ENCODE data around the gene ECD.
"Not testable (repeated sequence)": the region's sequence is repeated elsewhere in the genome, so short reads cannot be mapped to it uniquely, and the experiment has no call there.

The ECD gene

DNA sequence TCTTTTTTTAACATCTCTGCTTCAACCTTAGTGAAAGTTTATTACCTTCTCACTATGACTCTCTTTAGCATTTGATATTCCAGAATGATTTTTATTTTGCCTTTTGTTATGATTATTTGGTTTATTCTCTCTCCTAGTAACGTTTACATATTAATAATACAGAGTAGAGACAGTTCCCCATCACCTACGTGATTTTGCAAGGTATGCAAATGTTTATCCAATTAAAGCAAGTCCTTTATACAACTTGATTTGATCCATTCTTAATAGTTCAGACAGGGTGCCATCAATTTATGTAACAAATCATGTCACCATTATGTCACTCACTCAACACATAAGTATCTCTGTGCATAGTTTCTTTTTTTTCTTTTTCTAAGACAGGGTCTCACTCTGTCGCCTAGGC lies 26.2 kb downstream of the ECD start:
- no peak for DNase-seq (ENCODE audit: low read depth in 1 of 2, low spot score in 1 of 2)
- no peak for TF ChIP-seq JUND (IDR thresholded peaks at IDR 0.05; ENCODE audit: low read depth)
- in situ Hi-C loops (cut with HindIII; ENCODE audit: low pct_unique_long_range_greater_than_20kb, low sequenced_read_pairs): no loop called here

GRCh38 chr10:73139251-73139650 lies 28.6 kb downstream of the ECD start:
- in situ Hi-C loops (cut with HindIII; ENCODE audit: low pct_unique_long_range_greater_than_20kb, low sequenced_read_pairs): no loop called here
- no peak for TF ChIP-seq JUND (IDR thresholded peaks at IDR 0.05; ENCODE audit: low read depth)
- no peak for DNase-seq (ENCODE audit: low read depth in 1 of 2, low spot score in 1 of 2)

GRCh38 chr10:73136627-73137026 lies 31.2 kb downstream of the ECD start:
- no peak for DNase-seq (ENCODE audit: low read depth in 1 of 2, low spot score in 1 of 2)
- TF ChIP-seq JUND (IDR thresholded peaks at IDR 0.05; ENCODE audit: low read depth): no peak
- in situ Hi-C loops (cut with HindIII; ENCODE audit: low pct_unique_long_range_greater_than_20kb, low sequenced_read_pairs): no loop called here

DNA sequence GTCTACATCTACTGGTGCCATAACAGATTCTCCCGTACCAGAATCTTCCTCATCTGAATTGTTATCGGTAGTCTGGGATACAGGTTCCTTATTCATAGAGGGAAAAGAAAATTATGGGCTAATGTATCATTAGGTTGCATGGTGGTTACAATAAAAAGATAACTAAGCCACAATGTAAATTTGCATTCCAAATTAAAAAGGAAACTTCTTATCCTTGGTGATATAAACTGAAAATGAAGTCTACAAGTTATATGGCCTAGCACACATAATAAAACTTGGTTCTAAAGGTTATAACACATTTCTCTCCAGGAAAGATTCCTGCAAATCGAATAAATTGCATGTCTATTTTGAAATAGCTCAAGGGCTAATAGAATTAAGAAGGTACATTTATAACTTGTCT lies 33.1 kb downstream of the ECD start:
- no peak for DNase-seq (ENCODE audit: low read depth in 1 of 2, low spot score in 1 of 2)
- TF ChIP-seq JUND (IDR thresholded peaks at IDR 0.05; ENCODE audit: low read depth): no peak
- in situ Hi-C loops (cut with HindIII; ENCODE audit: low pct_unique_long_range_greater_than_20kb, low sequenced_read_pairs): no loop called here

- TF ChIP-seq JUND (IDR thresholded peaks at IDR 0.05; ENCODE audit: low read depth): no peak
- in situ Hi-C loops (cut with HindIII; ENCODE audit: low pct_unique_long_range_greater_than_20kb, low sequenced_read_pairs): no loop called here
- no peak for DNase-seq (ENCODE audit: low read depth in 1 of 2, low spot score in 1 of 2)
Observed at GRCh38 chr10:73131913-73132686, 35.7 kb downstream of the ECD start.

GRCh38 chr10:73131301-73131700 lies 36.5 kb downstream of the ECD start:
- in situ Hi-C loops (cut with HindIII; ENCODE audit: low pct_unique_long_range_greater_than_20kb, low sequenced_read_pairs): no loop called here
- no peak for DNase-seq (ENCODE audit: low read depth in 1 of 2, low spot score in 1 of 2)
- no peak for TF ChIP-seq JUND (IDR thresholded peaks at IDR 0.05; ENCODE audit: low read depth)

DNA sequence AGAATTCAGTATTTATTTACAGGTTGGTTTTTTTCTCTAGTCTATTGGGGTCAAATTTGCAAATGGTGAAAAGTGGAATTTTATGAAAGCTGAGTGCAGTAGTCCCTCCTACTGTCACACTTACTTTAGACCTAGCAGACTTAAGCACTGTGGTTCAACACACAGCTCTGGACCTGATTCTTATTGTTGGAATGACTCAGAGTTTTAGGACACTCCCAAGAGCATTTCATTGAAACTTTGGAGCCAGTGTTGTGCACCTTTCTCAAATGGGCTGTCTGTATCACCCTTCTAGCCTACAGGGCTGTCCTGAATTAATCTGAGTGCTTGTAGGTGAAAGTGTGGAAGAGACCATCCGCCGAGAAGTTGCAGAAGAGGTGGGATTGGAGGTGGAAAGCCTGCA lies 41.5 kb downstream of the ECD start:
- TF ChIP-seq JUND (IDR thresholded peaks at IDR 0.05; ENCODE audit: low read depth): no peak
- in situ Hi-C loops (cut with HindIII; ENCODE audit: low pct_unique_long_range_greater_than_20kb, low sequenced_read_pairs): no loop called here
- DNase-seq (ENCODE audit: low read depth in 1 of 2, low spot score in 1 of 2): no peak

DNA sequence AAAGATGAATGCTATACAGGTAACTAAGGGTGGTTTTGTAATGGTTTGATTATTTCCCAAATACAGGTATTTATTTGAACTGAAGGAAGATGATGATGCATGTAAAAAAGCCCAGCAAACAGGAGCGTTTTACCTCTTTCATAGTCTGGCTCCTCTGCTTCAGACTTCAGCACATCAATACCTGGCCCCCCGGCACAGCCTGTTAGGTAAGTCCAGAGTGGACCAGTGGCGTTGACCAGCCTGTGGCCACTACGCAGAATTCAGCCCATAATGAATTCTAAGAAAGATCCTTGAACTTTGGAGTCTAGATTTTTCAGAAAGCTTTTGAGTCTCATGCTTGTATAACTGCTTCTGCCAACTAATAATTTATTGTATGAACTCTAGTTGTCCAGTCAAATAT lies 47.9 kb downstream of the ECD start:
- DNase-seq (ENCODE audit: low read depth in 1 of 2, low spot score in 1 of 2): no peak
- no peak for TF ChIP-seq JUND (IDR thresholded peaks at IDR 0.05; ENCODE audit: low read depth)
- in situ Hi-C loops (cut with HindIII; ENCODE audit: low pct_unique_long_range_greater_than_20kb, low sequenced_read_pairs): no loop called here

- in situ Hi-C loops (cut with HindIII; ENCODE audit: low pct_unique_long_range_greater_than_20kb, low sequenced_read_pairs): no loop called here
- peak in 1 of 2 experiments; percentile 24 for DNase-seq (ENCODE audit: low read depth in 1 of 2, low spot score in 1 of 2)
- TF ChIP-seq JUND (IDR thresholded peaks at IDR 0.05; ENCODE audit: low read depth): no peak
Observed at GRCh38 chr10:73119457-73119856, 48.4 kb downstream of the ECD start.

- DNase-seq (ENCODE audit: low read depth in 1 of 2, low spot score in 1 of 2): no peak
- TF ChIP-seq JUND (IDR thresholded peaks at IDR 0.05; ENCODE audit: low read depth): no peak
- in situ Hi-C loops (cut with HindIII; ENCODE audit: low pct_unique_long_range_greater_than_20kb, low sequenced_read_pairs): no loop called here
Observed at GRCh38 chr10:73117976-73118743, 49.6 kb downstream of the ECD start.

GRCh38 chr10:73116017-73116416 lies 51.8 kb downstream of the ECD start:
- DNase-seq (ENCODE audit: low read depth in 1 of 2, low spot score in 1 of 2): no peak
- in situ Hi-C loops (cut with HindIII; ENCODE audit: low pct_unique_long_range_greater_than_20kb, low sequenced_read_pairs): no loop called here
- no peak for TF ChIP-seq JUND (IDR thresholded peaks at IDR 0.05; ENCODE audit: low read depth)

- TF ChIP-seq JUND (IDR thresholded peaks at IDR 0.05; ENCODE audit: low read depth): no peak
- in situ Hi-C loops (cut with HindIII; ENCODE audit: low pct_unique_long_range_greater_than_20kb, low sequenced_read_pairs): no loop called here
- DNase-seq (ENCODE audit: low read depth in 1 of 2, low spot score in 1 of 2): no peak
Observed at GRCh38 chr10:73113551-73113950, 54.3 kb downstream of the ECD start.

GRCh38 chr10:73112032-73112431 lies 55.8 kb downstream of the ECD start:
- DNase-seq (ENCODE audit: low read depth in 1 of 2, low spot score in 1 of 2); in situ Hi-C loops (cut with HindIII; ENCODE audit: low pct_unique_long_range_greater_than_20kb, low sequenced_read_pairs): not testable (repeated sequence)
